ENCODE measurements around the gene DCHS2.

DNA sequence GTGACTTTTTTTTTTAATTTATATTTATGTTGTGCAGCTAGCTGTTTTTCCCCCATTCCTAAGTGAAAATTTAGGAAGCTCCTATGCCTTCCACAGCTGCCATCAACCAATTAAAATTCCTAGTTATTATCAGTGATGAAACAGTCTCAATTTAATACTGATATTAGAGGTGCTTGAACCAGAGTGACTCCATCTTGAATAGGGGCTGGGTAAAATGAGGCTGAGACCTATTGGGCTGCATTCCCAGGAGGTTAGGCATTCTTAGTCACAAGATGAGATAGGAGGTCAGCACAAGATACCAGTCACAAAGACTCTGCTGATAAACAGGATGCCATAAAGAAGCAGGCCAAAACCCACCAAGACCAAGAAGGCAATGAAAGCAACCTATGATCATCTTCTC, 136.7 kb downstream of the DCHS2 start:
- no peak for TF ChIP-seq SIN3A (IDR thresholded peaks at IDR 0.05; ENCODE audit: borderline replicate concordance, insufficient read depth, low read length)
- TF ChIP-seq POLR2AphosphoS5 (IDR thresholded peaks at IDR 0.05; ENCODE audit: low read depth, low read length), result no peak
- no peak for TF ChIP-seq TAF1 (IDR thresholded peaks at IDR 0.05; ENCODE audit: borderline replicate concordance, insufficient read depth, low read length)
- TF ChIP-seq, protein P1, sequence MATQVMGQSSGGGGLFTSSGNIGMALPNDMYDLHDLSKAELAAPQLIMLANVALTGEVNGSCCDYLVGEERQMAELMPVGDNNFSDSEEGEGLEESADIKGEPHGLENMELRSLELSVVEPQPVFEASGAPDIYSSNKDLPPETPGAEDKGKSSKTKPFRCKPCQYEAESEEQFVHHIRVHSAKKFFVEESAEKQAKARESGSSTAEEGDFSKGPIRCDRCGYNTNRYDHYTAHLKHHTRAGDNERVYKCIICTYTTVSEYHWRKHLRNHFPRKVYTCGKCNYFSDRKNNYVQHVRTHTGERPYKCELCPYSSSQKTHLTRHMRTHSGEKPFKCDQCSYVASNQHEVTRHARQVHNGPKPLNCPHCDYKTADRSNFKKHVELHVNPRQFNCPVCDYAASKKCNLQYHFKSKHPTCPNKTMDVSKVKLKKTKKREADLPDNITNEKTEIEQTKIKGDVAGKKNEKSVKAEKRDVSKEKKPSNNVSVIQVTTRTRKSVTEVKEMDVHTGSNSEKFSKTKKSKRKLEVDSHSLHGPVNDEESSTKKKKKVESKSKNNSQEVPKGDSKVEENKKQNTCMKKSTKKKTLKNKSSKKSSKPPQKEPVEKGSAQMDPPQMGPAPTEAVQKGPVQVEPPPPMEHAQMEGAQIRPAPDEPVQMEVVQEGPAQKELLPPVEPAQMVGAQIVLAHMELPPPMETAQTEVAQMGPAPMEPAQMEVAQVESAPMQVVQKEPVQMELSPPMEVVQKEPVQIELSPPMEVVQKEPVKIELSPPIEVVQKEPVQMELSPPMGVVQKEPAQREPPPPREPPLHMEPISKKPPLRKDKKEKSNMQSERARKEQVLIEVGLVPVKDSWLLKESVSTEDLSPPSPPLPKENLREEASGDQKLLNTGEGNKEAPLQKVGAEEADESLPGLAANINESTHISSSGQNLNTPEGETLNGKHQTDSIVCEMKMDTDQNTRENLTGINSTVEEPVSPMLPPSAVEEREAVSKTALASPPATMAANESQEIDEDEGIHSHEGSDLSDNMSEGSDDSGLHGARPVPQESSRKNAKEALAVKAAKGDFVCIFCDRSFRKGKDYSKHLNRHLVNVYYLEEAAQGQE (IDR thresholded peaks at IDR 0.05; ENCODE audit: insufficient read depth in 1 of 2, low read depth in 2 of 2, low read length in 2 of 2), result no peak
